Rectal smooth muscle tissue (tissue), 1 donor: ENCODE measurements around the gene CARD9.
A peak's percentile ranks its signal among the peaks of the same experiment; 100 is the strongest.
"Not testable (repeated sequence)": the region's sequence is repeated elsewhere in the genome, so short reads cannot be mapped to it uniquely, and the experiment has no call there.

Source experiments
- H3K27ac ChIP-seq: one replicate; pipeline ENCODE4 v1.7.0; 2013; ENCODE audit warnings: low read depth, low read length, inconsistent platforms
- H3K27me3 ChIP-seq: one replicate; pipeline ENCODE4 v1.7.0; 2013; ENCODE audit warnings: low read length; ENCODE audit not compliant: control insufficient read depth, insufficient read depth
- H3K36me3 ChIP-seq: one replicate; pipeline ENCODE4 v1.7.0; 2013; ENCODE audit warnings: low read length; ENCODE audit not compliant: control insufficient read depth, insufficient read depth
- H3K4me1 ChIP-seq: one replicate; pipeline ENCODE4 v1.7.0; 2013; ENCODE audit warnings: low read length; ENCODE audit not compliant: control insufficient read depth, insufficient read depth
- H3K4me3 ChIP-seq: one replicate; pipeline ENCODE4 v1.7.0; 2013; ENCODE audit warnings: low read length
- H3K9ac ChIP-seq: one replicate; pipeline ENCODE4 v1.7.0; 2013; ENCODE audit warnings: low read length

CARD9 gene

GRCh38 chr9:136355616-136356557 is 17.6 kb downstream of the CARD9 start:
- no peak overlapping the region for H3K4me3 ChIP-seq
- no peak overlapping the region for H3K27ac ChIP-seq
- H3K4me1 ChIP-seq, result peaks cover 8% of the 10 kb centered on the region

GRCh38 chr9:136354592-136355085 is 18.8 kb downstream of the CARD9 start:
- Histone ChIP-seq H3K27ac (no peak overlapping the region), H3K9ac (no peak overlapping the region), H3K27me3 (no peaks in the 10 kb centered on the region), H3K36me3 (no peaks in the 10 kb centered on the region), H3K4me1 (peaks cover 4% of the 10 kb centered on the region), H3K4me3 (no peak overlapping the region)

More at GRCh38 chr9:136355616-136356557, 17.6 kb downstream of the CARD9 start:
- Histone ChIP-seq H3K27me3 (no peaks in the 10 kb centered on the region), H3K9ac (no peak overlapping the region), H3K36me3 (no peaks in the 10 kb centered on the region)

- peak overlapping the region; percentile 52 for H3K27ac ChIP-seq
- H3K27me3 ChIP-seq, result no peaks in the 10 kb centered on the region
- H3K36me3 ChIP-seq, result no peaks in the 10 kb centered on the region
- peaks cover 4% of the 10 kb centered on the region for H3K4me1 ChIP-seq
- H3K9ac ChIP-seq, result no peak overlapping the region
- H3K4me3 ChIP-seq, result no peak overlapping the region
These were observed 19.5 kb downstream of the CARD9 start for GRCh38 chr9:136353757-136354488.

GRCh38 chr9:136353088-136353487 is 20.4 kb downstream of the CARD9 start:
- Histone ChIP-seq H3K9ac (no peak overlapping the region), H3K4me3 (no peak overlapping the region), H3K36me3 (no peaks in the 10 kb centered on the region), H3K27ac (no peak overlapping the region), H3K4me1 (peaks cover 4% of the 10 kb centered on the region), H3K27me3 (no peaks in the 10 kb centered on the region)

- H3K9ac ChIP-seq, result no peak overlapping the region
- H3K4me1 ChIP-seq, result peaks cover 4% of the 10 kb centered on the region
- no peak overlapping the region for H3K4me3 ChIP-seq
- no peak overlapping the region for H3K27ac ChIP-seq
- H3K27me3 ChIP-seq, result no peaks in the 10 kb centered on the region
- H3K36me3 ChIP-seq, result no peaks in the 10 kb centered on the region
These were observed 20.8 kb downstream of the CARD9 start for GRCh38 chr9:136352682-136353081.

GRCh38 chr9:136351868-136352267 is 21.6 kb downstream of the CARD9 start:
- not testable (repeated sequence) for H3K4me1 ChIP-seq, H3K36me3 ChIP-seq, H3K4me3 ChIP-seq, H3K27me3 ChIP-seq, H3K9ac ChIP-seq, H3K27ac ChIP-seq

- Histone ChIP-seq H3K9ac (no peak overlapping the region), H3K27me3 (no peaks in the 10 kb centered on the region), H3K27ac (no peak overlapping the region), H3K36me3 (no peaks in the 10 kb centered on the region), H3K4me1 (peaks cover 4% of the 10 kb centered on the region), H3K4me3 (no peak overlapping the region)
These were observed 22.1 kb downstream of the CARD9 start for GRCh38 chr9:136351252-136351800.

- H3K36me3 ChIP-seq, result no peaks in the 10 kb centered on the region
- H3K27me3 ChIP-seq, result no peaks in the 10 kb centered on the region
- H3K4me1 ChIP-seq, result peaks cover under 1% of the 10 kb centered on the region
- no peak overlapping the region for H3K9ac ChIP-seq
- H3K4me3 ChIP-seq, result no peak overlapping the region
- H3K27ac ChIP-seq, result no peak overlapping the region
These were observed 23.9 kb downstream of the CARD9 start for GRCh38 chr9:136349546-136349945.

GRCh38 chr9:136348691-136349090 is 24.8 kb downstream of the CARD9 start:
- Histone ChIP-seq H3K4me3 (no peak overlapping the region), H3K4me1 (no peaks in the 10 kb centered on the region), H3K36me3 (no peaks in the 10 kb centered on the region), H3K27me3 (no peaks in the 10 kb centered on the region), H3K27ac (no peak overlapping the region), H3K9ac (no peak overlapping the region)

- H3K27me3 ChIP-seq, result no peaks in the 10 kb centered on the region
These were observed 25.8 kb downstream of the CARD9 start for GRCh38 chr9:136347472-136348256.

GRCh38 chr9:136346927-136347465 is 26.5 kb downstream of the CARD9 start:
- Histone ChIP-seq H3K9ac (no peak overlapping the region), H3K4me3 (no peak overlapping the region), H3K27me3 (no peaks in the 10 kb centered on the region), H3K4me1 (peaks cover 8% of the 10 kb centered on the region), H3K27ac (no peak overlapping the region), H3K36me3 (no peaks in the 10 kb centered on the region)

More at GRCh38 chr9:136347472-136348256, 25.8 kb downstream of the CARD9 start:
- no peak overlapping the region for H3K27ac ChIP-seq
- peaks cover 4% of the 10 kb centered on the region for H3K4me1 ChIP-seq
- no peak overlapping the region for H3K4me3 ChIP-seq
- no peak overlapping the region for H3K9ac ChIP-seq
- no peaks in the 10 kb centered on the region for H3K36me3 ChIP-seq
